SK-N-SH (cell line): Measurements from ENCODE around the gene PALS2. TPM values are rescaled to one million over a fixed set of nuclear protein-coding genes. Genes with fewer than 3 reads are reported as not detected.

Source experiments
- polyA plus RNA-seq, 3 experiments: library from polyadenylated mRNA; depleted of rRNA; stranded (reverse); fragments of >200 nt; gene quantifications; 2 replicates each; pipeline ENCODE4 v1.2.3, GENCODE V29; 2012
- small RNA-seq, 7 experiments: library from RNA; depleted of rRNA; stranded (forward); fragments of <200 nt; gene quantifications; one replicate each; pipeline ENCODE3, GENCODE V24; 2012

Gene PALS2
- polyA plus RNA-seq, 1 of the 3 experiments (the other 2 are of a cell fraction): 6.9 TPM

Small RNAs within 50 kb of the gene (small RNA-seq; reads per million reads assigned to genes)
- gene RNU6-1103P (0 reads per million in 7 experiments), gene SUMO2P14 (0 reads per million in 7 experiments)

Other genes starting within 250 kb of the PALS2 start
- gene GSDME, start 184.0 kb downstream of the PALS2 start, polyA plus RNA-seq (2012; rRNA removed): 109 and 127 TPM in 2 replicates